Cardiac fibroblast (primary cell): ENCODE results near the gene THTPA.
A peak's percentile ranks its signal among the peaks of the same experiment; 100 is the strongest.

Experiments used
- DNase-seq, 2 donors: peaks; one replicate each; pipeline versions ENCODE4 v3.0.0 to v3.0.0-alpha.2; 2010; ENCODE audit warnings: low read depth in 2 of 2
- H3K4me3 ChIP-seq, 2 donors: replicated peaks in 1 of 2; 1 replicate in 1 of 2; 2 replicates in 1 of 2; pipeline ENCODE4 v1.5.1; 2011; ENCODE audit warnings: low read depth in 2 of 2, low read length in 2 of 2, mild to moderate bottlenecking in 2 of 2, moderate library complexity in 1 of 2
- CTCF ChIP-seq: IDR thresholded peaks from one replicate; pipeline ENCODE4 v1.5.1; 2011; ENCODE audit warnings: low read depth, mild to moderate bottlenecking, low read length, inconsistent platforms

THTPA gene

GRCh38 chr14:23577004-23577681 lies 21.1 kb downstream of the THTPA start:
- peak in 1 of 2 donors; percentile 19 for DNase-seq
- H3K4me3 ChIP-seq: no peak overlapping the region
- TF ChIP-seq CTCF: no peak

GRCh38 chr14:23577710-23578392 lies 21.8 kb downstream of the THTPA start:
- DNase-seq: no peak
- TF ChIP-seq CTCF: no peak
- no peak overlapping the region for H3K4me3 ChIP-seq

- no peak for DNase-seq
- no peak within 1 kb of the TSS for H3K4me3 ChIP-seq
- no peak for TF ChIP-seq CTCF
Measured at GRCh38 chr14:23578560-23579310, 22.7 kb downstream of the THTPA start, which contains the start of gene JPH4. TSS of gene JPH4 (minus strand) at chr14:23578790. CDS start at chr14:23577453, 1,337 bp downstream.

GRCh38 chr14:23579311-23579630 lies 23.2 kb downstream of the THTPA start:
- no peak for TF ChIP-seq CTCF
- no peak for DNase-seq
- H3K4me3 ChIP-seq: no peak overlapping the region

GRCh38 chr14:23579739-23580138 lies 23.7 kb downstream of the THTPA start:
- no peak for TF ChIP-seq CTCF
- H3K4me3 ChIP-seq: no peak overlapping the region
- no peak for DNase-seq

- no peak for TF ChIP-seq CTCF
- no peak overlapping the region for H3K4me3 ChIP-seq
- no peak for DNase-seq
Measured at GRCh38 chr14:23580152-23580926, 24.3 kb downstream of the THTPA start.
